Choroid plexus epithelial cell (primary cell): ENCODE data around the gene LYRM9.

ENCODE experiments used
- DNase-seq: peaks from one replicate; pipeline ENCODE4 v3.0.0-alpha.2; 2010; ENCODE audit warnings: low read depth
- H3K4me3 ChIP-seq: 2 replicates; pipeline ENCODE4 v1.5.1; 2011; ENCODE audit warnings: low read depth, mild to moderate bottlenecking, control low read depth, low read length, moderate library complexity
- TF ChIP-seq, protein P1 (sequence below): conservative IDR thresholded peaks from 2 replicates; pipeline ENCODE4 v1.5.1; 2011; ENCODE audit warnings: low read depth, mild to moderate bottlenecking, control low read depth, inconsistent platforms, low read length, moderate library complexity

LYRM9 gene

DNA sequence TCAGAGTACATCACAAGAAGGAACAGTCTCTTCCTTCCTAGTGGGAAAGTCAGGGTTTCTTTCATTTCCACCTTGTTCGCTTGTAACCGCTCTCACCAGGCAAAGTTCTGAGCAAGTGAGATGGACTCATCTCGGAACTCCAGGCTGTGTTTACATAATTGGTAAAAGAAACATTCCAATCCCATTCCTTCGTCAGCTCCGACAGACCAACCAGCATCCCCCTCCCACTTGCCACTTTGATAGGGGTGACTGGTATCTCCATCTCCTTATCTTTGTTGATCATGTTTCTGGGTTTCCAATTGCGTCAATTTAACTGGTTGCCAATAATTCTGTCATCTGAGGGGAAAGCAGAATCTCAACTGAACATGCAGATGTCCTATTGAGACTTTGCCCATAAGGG lies 36.8 kb upstream of the LYRM9 start:
- DNase-seq = peak; percentile 70
- TF ChIP-seq, protein P1, sequence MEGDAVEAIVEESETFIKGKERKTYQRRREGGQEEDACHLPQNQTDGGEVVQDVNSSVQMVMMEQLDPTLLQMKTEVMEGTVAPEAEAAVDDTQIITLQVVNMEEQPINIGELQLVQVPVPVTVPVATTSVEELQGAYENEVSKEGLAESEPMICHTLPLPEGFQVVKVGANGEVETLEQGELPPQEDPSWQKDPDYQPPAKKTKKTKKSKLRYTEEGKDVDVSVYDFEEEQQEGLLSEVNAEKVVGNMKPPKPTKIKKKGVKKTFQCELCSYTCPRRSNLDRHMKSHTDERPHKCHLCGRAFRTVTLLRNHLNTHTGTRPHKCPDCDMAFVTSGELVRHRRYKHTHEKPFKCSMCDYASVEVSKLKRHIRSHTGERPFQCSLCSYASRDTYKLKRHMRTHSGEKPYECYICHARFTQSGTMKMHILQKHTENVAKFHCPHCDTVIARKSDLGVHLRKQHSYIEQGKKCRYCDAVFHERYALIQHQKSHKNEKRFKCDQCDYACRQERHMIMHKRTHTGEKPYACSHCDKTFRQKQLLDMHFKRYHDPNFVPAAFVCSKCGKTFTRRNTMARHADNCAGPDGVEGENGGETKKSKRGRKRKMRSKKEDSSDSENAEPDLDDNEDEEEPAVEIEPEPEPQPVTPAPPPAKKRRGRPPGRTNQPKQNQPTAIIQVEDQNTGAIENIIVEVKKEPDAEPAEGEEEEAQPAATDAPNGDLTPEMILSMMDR = no peak
- H3K4me3 ChIP-seq = no peak overlapping the region

DNA sequence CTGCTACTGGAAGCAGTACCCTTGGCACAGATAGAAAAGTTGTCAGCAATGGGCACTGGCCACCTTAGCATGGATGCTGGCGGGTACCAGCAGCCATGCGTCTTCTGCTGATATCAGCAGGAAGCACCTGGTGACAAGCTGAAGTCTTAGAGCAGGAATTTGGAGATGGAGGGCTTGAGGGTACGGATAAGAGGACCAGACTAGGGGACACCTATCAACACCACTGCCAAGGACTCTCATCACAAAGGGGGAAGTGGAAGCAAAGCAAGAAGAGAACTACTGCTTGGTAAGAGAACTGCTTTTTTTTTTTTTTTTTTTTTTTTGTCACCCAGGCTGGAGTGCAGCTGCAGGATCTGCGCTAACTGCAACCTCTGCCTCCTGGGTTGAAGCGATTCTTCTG lies 35.4 kb upstream of the LYRM9 start:
- DNase-seq = no peak
- H3K4me3 ChIP-seq = no peak overlapping the region
- TF ChIP-seq, protein P1 = no peak

DNA sequence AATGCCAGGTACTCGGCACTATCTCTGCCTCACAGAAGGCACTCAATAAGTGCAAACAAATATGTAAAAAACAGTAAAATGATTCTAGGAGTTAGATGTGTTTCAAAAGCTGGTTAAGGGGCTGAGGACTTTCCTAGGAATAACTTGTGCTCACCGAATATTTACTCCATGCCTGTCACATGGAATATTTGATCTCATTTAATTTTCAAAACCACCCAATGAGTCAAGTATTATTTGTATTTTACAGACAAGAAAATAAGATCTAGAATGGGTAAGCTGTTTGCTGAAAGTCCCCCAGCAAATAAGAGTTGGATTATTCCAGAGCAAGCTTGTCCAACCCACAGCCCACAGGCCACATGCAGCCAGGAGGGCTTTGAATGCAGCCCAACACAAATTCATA lies 34.6 kb upstream of the LYRM9 start:
- H3K4me3 ChIP-seq = no peak overlapping the region
- TF ChIP-seq, protein P1 = no peak
- no peak for DNase-seq

DNA sequence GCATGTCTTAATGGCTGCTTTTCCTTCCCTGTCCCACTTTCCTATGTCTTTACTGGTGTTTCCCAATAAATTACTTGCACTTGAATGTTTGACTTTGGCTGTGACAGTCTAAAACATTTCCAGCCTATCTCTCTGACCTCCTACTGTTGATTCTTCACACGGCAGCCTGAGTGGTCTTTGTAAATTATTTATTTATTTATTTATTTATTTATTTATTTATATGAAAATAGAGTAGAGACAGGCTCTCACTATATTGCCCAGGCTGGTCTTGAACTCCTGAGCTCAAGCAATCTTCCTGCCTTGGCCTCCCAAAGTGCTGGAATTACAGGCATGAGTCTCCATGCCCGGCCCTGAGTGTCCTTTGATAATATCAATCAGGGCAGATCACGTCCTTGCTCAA lies 28.4 kb upstream of the LYRM9 start:
- no peak overlapping the region for H3K4me3 ChIP-seq
- no peak for DNase-seq
- TF ChIP-seq, protein P1 = no peak

DNA sequence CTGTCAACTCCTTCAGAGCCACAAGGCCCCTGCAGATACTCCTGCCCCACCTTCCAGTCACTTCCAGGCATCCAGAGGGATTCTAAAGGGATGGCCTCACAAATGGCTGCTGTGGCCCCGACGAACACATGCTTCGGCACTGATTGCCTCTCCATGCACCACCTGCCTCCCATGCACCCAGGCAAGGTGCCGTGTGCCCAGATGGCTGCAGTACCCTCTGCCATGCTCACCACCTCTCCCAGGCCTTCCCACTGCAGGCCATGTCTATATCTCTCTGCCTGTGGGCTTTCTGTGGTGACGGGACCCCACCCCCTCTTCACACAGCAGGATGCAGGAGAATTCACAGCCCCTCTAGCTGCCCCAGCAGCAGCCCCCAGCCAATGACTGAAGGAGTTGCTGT lies 27.9 kb upstream of the LYRM9 start:
- no peak for DNase-seq
- TF ChIP-seq, protein P1 = no peak
- no peak overlapping the region for H3K4me3 ChIP-seq

DNA sequence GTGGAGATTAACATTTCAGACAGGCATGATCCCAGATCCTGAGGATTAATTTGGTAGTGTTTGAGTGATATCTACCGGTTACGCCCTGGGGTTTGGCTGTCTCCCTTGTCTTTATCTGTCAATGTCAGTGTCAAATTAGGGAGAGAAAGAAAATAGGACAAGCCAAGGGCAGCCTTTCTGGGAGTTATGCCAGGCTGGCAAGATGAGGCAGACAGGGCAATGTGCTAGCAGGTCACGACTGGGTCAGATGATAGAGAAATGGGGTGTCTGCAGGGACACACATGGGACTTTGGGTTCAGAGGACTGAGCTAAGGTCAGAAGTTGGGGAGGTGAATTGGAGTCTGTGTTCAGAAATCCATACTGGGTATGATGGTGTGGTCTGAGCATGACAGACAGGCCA lies 27.4 kb upstream of the LYRM9 start:
- no peak overlapping the region for H3K4me3 ChIP-seq
- TF ChIP-seq, protein P1 = no peak
- no peak for DNase-seq

DNA sequence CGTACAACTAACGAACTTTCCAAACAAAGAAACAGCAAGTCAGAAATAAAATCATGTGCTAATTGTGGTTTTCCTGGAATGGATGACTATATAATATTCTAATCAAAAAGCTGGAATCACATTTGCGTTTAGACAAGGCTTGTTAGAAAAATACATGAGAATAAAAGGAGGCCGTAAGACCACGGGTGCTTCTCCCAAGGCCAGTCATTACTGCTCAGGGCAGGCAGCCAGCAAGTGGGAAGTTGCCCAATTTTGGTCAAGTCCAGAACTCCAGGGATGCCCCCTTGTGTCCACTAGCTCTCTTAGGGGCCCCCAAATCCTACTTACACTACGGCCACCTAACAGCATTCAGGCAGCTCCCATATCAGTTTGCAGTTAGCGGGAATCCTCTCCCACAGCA lies 25.9 kb upstream of the LYRM9 start:
- H3K4me3 ChIP-seq = no peak overlapping the region
- TF ChIP-seq, protein P1 = no peak
- DNase-seq = peak; percentile 13
